Measurements from ENCODE around the gene RPS27L.
A peak's percentile ranks its signal among the peaks of the same experiment; 100 is the strongest.
"Not testable (repeated sequence)": the region's sequence is repeated elsewhere in the genome, so short reads cannot be mapped to it uniquely, and the experiment has no call there.

Gene RPS27L

GRCh38 chr15:63110428-63111026, 46.8 kb downstream of the RPS27L start:
- no peak for DNase-seq (ENCODE audit: low spot score)
- ChIA-PET CTCF (interaction anchor here (0.5 to 1.3 kb wide), 4 partner anchors 16 to 411 kb away, joined by 3 read pairs; no protein-coding TSS in a partner anchor), POLR2A (ENCODE audit: low non-redundant PET) (no interaction called here)
- no peak for TF ChIP-seq CTCF (conservative IDR thresholded peaks at IDR 0.05; ENCODE audit: low read depth)
- no peak overlapping the region for H3K27ac ChIP-seq

GRCh38 chr15:63109920-63110319, 47.4 kb downstream of the RPS27L start:
- no peak for DNase-seq (ENCODE audit: low spot score)
- ChIA-PET POLR2A (ENCODE audit: low non-redundant PET) (no interaction called here), CTCF (interaction anchor here (1.3 kb wide), 1 partner anchor 16 kb away, joined by 3 read pairs; no protein-coding TSS in a partner anchor)
- no peak for TF ChIP-seq CTCF (conservative IDR thresholded peaks at IDR 0.05; ENCODE audit: low read depth)
- no peak overlapping the region for H3K27ac ChIP-seq

- H3K27ac ChIP-seq: no peak overlapping the region
- TF ChIP-seq CTCF (conservative IDR thresholded peaks at IDR 0.05; ENCODE audit: low read depth): no peak
- no peak for DNase-seq (ENCODE audit: low spot score)
- ChIA-PET CTCF (interaction anchor here (1.3 kb wide), 1 partner anchor 15 kb away, joined by 3 read pairs; no protein-coding TSS in a partner anchor), POLR2A (ENCODE audit: low non-redundant PET) (no interaction called here)
Observed at GRCh38 chr15:63109498-63109897, 47.8 kb downstream of the RPS27L start.

- TF ChIP-seq CTCF (conservative IDR thresholded peaks at IDR 0.05; ENCODE audit: low read depth): no peak
- H3K27ac ChIP-seq: peak overlapping the region; percentile 16; the same call in 1 of the 2 replicates
- peak; percentile 26 for DNase-seq (ENCODE audit: low spot score)
- ChIA-PET CTCF (interaction anchor here (0.5 to 0.6 kb wide), 2 partner anchors 21 to 365 kb away, joined by 3 read pairs; no protein-coding TSS in a partner anchor), POLR2A (ENCODE audit: low non-redundant PET) (no interaction called here)
Observed at GRCh38 chr15:63107895-63108546, 49.3 kb downstream of the RPS27L start.

- CTCF ChIA-PET: interaction anchor here (0.6 kb wide), 1 partner anchor 248 kb away, joined by 3 read pairs; no protein-coding TSS in a partner anchor
- POLR2A ChIA-PET (ENCODE audit: low non-redundant PET); H3K27ac ChIP-seq; DNase-seq (ENCODE audit: low spot score): not testable (repeated sequence)
Observed at GRCh38 chr15:63105354-63105753, 51.9 kb downstream of the RPS27L start.

- no peak overlapping the region for H3K27ac ChIP-seq
- DNase-seq (ENCODE audit: low spot score): no peak
- TF ChIP-seq CTCF (conservative IDR thresholded peaks at IDR 0.05; ENCODE audit: low read depth): no peak
- ChIA-PET POLR2A (ENCODE audit: low non-redundant PET) (no interaction called here), CTCF (interaction anchor here (0.6 kb wide), 1 partner anchor 247 kb away, joined by 3 read pairs; no protein-coding TSS in a partner anchor)
Observed at GRCh38 chr15:63104727-63105126, 52.5 kb downstream of the RPS27L start.

GRCh38 chr15:63103416-63103815, 53.9 kb downstream of the RPS27L start:
- H3K27ac ChIP-seq: no peak overlapping the region
- no peak for DNase-seq (ENCODE audit: low spot score)
- CTCF ChIA-PET: interaction anchor here (0.6 to 0.7 kb wide), 2 partner anchors 186 to 778 kb away, joined by 3 to 5 read pairs; no protein-coding TSS in a partner anchor
- POLR2A ChIA-PET (ENCODE audit: low non-redundant PET): no interaction called here
- no peak for TF ChIP-seq CTCF (conservative IDR thresholded peaks at IDR 0.05; ENCODE audit: low read depth)

GRCh38 chr15:63099581-63099980, 57.7 kb downstream of the RPS27L start:
- CTCF ChIA-PET; H3K27ac ChIP-seq; DNase-seq (ENCODE audit: low spot score): not testable (repeated sequence)
- POLR2A ChIA-PET (ENCODE audit: low non-redundant PET): interaction anchor here (0.6 kb wide), 1 partner anchor 57 kb away, joined by 3 read pairs; no protein-coding TSS in a partner anchor

GRCh38 chr15:63098901-63099300, 58.4 kb downstream of the RPS27L start:
- H3K27ac ChIP-seq; DNase-seq (ENCODE audit: low spot score); CTCF ChIA-PET; POLR2A ChIA-PET (ENCODE audit: low non-redundant PET): not testable (repeated sequence)
